SK-N-SH treated with all-trans-retinoic acid at 6 μM for 48 hours (cell line): ENCODE measurements around the gene SCYGR3.

Experiments used
- ARNTL ChIP-seq: fragments of 450-650 bp; formaldehyde crosslinking; IDR thresholded peaks from 2 replicates; pipeline ENCODE4 v1.5.0; 2020; ENCODE audit warnings: low read depth, mild to moderate bottlenecking, moderate library complexity, borderline replicate concordance
- CSDC2 ChIP-seq: fragments of 250-450 bp; sonication (Bioruptor Pico); IDR thresholded peaks from 2 replicates; pipeline ENCODE4 v1.5.0; 2020; ENCODE audit warnings: mild to moderate bottlenecking, moderate library complexity
- ESRRG ChIP-seq: fragments of 250-450 bp; sonication (Bioruptor Pico); IDR thresholded peaks from 2 replicates; pipeline ENCODE4 v1.6.1; 2021; ENCODE audit warnings: mild to moderate bottlenecking
- ISL1 ChIP-seq: fragments of 250-450 bp; sonication (Bioruptor Pico); IDR thresholded peaks from 2 replicates; pipeline ENCODE4 v2.1.2; 2022; ENCODE audit warnings: mild to moderate bottlenecking, moderate library complexity
- PPARA ChIP-seq: fragments of 250-450 bp; sonication (Bioruptor Pico); IDR thresholded peaks from 2 replicates; pipeline ENCODE4 v1.5.0; 2020; ENCODE audit warnings: mild to moderate bottlenecking, borderline replicate concordance
- TCF4 ChIP-seq: fragments of 250-450 bp; sonication (Bioruptor Pico); IDR thresholded peaks from 2 replicates; pipeline ENCODE4 v1.8.0; 2021; ENCODE audit warnings: mild to moderate bottlenecking, moderate library complexity, borderline replicate concordance
- TOX ChIP-seq: fragments of 250-450 bp; sonication (Bioruptor Pico); IDR thresholded peaks from 2 replicates; pipeline ENCODE4 v1.8.0; 2021; ENCODE audit warnings: mild to moderate bottlenecking, moderate library complexity, borderline replicate concordance
- ZFP3 ChIP-seq: fragments of 250-450 bp; sonication (Bioruptor Pico); IDR thresholded peaks from 2 replicates; pipeline ENCODE4 v1.5.0; 2020; ENCODE audit warnings: mild to moderate bottlenecking, moderate library complexity
- TF ChIP-seq, protein P1 (sequence below): fragments of 250-450 bp; sonication (Bioruptor Pico); IDR thresholded peaks from 2 replicates; pipeline ENCODE4 v1.5.1; 2020; ENCODE audit warnings: low read depth, mild to moderate bottlenecking, moderate library complexity
- TF ChIP-seq, protein P2 (sequence below): fragments of 250-450 bp; sonication (Bioruptor Pico); IDR thresholded peaks from 2 replicates; pipeline ENCODE4 v1.8.0; 2020; ENCODE audit warnings: mild to moderate bottlenecking, moderate library complexity, borderline replicate concordance

DNA sequence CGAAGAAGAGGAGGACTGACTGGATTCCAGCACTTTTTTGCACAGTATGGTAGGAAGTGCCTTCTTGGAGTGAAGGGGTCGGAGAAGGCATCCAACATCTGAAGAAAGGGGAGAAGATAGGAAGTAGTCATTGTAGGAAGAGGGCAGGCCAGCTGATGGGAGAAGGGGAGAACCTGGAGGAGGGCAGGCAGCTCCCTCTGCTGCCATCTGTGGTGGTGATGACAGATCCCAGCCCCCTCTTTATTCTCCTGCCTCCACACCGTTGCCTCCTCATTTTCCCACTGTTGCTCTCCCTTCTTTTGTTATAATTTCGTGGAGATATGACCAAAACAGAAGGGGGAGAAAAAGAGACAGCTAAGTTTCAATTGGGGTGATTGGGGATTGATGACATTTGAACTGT is 18.8 kb downstream of the SCYGR3 start:
- TF ChIP-seq ISL1 (CRISPR knock-in tag): no peak
- no peak for TF ChIP-seq TOX (CRISPR knock-in tag)
- TF ChIP-seq, protein P1, sequence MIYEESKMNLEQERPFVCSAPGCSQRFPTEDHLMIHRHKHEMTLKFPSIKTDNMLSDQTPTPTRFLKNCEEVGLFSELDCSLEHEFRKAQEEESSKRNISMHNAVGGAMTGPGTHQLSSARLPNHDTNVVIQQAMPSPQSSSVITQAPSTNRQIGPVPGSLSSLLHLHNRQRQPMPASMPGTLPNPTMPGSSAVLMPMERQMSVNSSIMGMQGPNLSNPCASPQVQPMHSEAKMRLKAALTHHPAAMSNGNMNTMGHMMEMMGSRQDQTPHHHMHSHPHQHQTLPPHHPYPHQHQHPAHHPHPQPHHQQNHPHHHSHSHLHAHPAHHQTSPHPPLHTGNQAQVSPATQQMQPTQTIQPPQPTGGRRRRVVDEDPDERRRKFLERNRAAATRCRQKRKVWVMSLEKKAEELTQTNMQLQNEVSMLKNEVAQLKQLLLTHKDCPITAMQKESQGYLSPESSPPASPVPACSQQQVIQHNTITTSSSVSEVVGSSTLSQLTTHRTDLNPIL: no peak
- TF ChIP-seq ESRRG: no peak
- TF ChIP-seq ZFP3 (CRISPR knock-in tag): no peak
- TF ChIP-seq, protein P2, sequence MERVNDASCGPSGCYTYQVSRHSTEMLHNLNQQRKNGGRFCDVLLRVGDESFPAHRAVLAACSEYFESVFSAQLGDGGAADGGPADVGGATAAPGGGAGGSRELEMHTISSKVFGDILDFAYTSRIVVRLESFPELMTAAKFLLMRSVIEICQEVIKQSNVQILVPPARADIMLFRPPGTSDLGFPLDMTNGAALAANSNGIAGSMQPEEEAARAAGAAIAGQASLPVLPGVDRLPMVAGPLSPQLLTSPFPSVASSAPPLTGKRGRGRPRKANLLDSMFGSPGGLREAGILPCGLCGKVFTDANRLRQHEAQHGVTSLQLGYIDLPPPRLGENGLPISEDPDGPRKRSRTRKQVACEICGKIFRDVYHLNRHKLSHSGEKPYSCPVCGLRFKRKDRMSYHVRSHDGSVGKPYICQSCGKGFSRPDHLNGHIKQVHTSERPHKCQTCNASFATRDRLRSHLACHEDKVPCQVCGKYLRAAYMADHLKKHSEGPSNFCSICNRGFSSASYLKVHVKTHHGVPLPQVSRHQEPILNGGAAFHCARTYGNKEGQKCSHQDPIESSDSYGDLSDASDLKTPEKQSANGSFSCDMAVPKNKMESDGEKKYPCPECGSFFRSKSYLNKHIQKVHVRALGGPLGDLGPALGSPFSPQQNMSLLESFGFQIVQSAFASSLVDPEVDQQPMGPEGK (CRISPR knock-in tag): no peak
- TF ChIP-seq CSDC2 (CRISPR knock-in tag): no peak
- TF ChIP-seq ARNTL (CRISPR knock-in tag): no peak
- no peak for TF ChIP-seq PPARA (CRISPR knock-in tag)
- TF ChIP-seq TCF4 (CRISPR knock-in tag): no peak
